Umbilical cord (tissue), 2 donors: ENCODE results near the gene TRIM46. TPM values are rescaled to one million over a fixed set of nuclear protein-coding genes. Genes with fewer than 3 reads are reported as not detected.

ENCODE experiments used
- DNase-seq: peaks from one replicate; pipeline ENCODE4 v3.0.0-alpha.2; 2015; ENCODE audit warnings: low spot score
- total RNA-seq: library from RNA; depleted of rRNA; stranded (reverse); fragments of >200 nt; gene quantifications from one replicate; pipeline ENCODE4 v1.2.3, GENCODE V29; 2014; ENCODE audit warnings: low replicate concordance; ENCODE audit not compliant: insufficient read depth

Gene TRIM46
- total RNA-seq, 1 donor from 2014 or later = 1.9 TPM

GRCh38 chr1:155171836-155172731 is 1.6 kb upstream of the TRIM46 start:
- no peak for DNase-seq

GRCh38 chr1:155172732-155173477 is 744 bp upstream of the TRIM46 start, which contains the start of gene KRTCAP2:
KRTCAP2 (minus strand) TSS chr1:155173304; CDS start chr1:155173224, 80 bp downstream.
- DNase-seq = peak; percentile 97

- DNase-seq = no peak
Observed at GRCh38 chr1:155174324-155175280, 953 bp downstream of the TRIM46 start.

GRCh38 chr1:155175281-155175926 is 1.8 kb downstream of the TRIM46 start:
- no peak for DNase-seq

DNA sequence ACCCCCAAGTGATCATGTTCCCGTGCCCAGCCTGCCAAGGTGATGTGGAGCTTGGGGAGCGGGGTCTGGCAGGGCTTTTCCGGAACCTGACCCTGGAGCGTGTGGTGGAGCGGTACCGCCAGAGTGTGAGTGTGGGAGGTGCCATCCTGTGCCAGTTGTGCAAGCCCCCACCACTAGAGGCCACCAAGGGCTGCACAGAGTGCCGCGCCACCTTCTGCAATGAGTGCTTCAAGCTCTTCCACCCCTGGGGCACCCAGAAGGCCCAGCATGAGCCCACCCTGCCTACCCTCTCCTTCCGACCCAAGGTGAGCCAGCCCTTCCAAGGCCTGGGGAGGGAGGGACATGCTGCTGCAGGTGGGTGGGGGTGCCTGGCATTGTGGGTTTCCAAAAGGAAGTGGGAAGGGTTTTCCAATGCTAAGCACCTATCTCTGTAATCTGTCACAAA is 2.3 kb downstream of the TRIM46 start:
- no peak for DNase-seq

GRCh38 chr1:155176544-155177071 is 3.0 kb downstream of the TRIM46 start:
- peak; percentile 79 for DNase-seq

- no peak for DNase-seq
Observed at GRCh38 chr1:155177192-155177917, 3.7 kb downstream of the TRIM46 start.

DNA sequence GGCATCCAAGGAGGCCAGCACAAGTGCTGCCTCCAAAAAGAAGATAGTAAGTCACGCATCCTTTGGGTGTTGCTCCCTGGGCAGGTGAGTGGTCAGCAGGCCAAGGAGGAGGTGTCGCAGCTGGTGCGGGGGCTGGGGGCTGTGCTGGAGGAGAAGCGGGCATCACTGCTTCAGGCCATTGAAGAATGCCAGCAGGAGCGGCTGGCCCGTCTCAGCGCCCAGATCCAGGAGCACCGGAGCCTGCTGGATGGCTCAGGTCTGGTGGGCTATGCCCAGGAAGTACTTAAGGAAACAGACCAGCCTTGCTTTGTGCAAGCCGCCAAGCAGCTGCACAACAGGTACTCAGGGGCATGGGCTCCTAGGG is 4.3 kb downstream of the TRIM46 start:
- DNase-seq = no peak

DNA sequence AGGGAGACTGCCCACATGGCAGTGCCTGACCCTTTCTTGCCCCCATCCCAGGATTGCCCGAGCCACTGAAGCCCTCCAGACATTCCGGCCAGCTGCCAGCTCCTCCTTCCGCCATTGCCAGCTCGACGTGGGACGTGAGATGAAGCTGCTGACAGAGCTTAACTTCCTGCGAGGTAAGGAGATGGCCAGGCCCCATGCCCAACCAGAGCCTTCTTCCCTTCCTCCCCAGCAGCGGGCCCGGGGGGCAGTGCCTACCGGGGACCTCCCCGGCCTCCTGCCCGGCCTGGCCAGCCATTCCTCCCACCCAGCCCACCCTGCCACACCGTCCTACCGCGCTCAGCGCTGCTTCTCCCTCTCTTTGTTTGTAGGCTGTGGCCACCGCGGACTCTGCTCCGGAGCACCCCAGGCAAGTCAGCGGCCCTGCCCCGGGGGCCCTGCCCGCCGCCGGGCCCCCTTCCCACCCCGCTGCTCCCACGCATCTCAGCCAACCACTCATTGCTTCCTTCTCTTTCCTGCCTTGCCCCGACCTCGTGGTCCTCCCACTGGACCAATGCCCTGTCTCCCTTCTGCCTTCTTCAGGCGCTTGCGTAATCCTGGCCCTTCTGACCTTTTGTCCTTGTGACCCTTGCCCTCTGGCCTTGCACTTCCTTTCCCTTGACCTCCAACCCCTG is 4.9 kb downstream of the TRIM46 start:
- DNase-seq = no peak

- no peak for DNase-seq
Observed at GRCh38 chr1:155179112-155180031, 5.7 kb downstream of the TRIM46 start.

DNA sequence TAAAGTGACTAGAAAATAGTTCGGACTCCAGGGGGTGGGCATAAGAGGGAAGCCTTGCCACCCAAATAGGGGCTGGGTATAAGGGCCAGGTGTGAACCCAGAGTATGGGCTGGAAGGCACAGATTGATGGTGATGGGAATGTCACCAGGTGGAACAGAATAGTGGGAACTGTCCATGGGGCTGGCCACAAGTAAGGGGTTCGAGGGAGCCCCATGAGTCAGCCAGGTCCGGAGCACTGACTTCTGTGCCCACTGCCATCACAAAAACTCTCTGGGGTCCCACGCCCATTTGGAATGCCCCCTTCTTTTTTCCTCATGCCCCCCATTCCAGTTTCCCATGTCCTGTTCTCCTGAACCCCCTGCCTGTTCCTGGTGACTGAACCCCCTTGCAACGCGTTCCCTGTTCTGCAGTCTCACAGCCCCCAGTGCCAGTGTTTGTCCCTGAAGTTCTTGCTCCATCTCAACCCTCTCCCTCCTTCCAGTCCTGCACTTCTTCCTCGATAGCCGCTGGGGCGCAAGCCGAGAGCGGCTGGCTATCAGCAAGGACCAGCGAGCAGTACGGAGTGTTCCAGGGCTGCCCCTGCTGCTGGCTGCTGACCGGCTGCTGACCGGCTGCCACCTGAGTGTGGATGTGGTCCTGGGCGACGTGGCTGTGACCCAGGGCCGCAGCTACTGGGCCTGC is 7.9 kb downstream of the TRIM46 start:
- no peak for DNase-seq

GRCh38 chr1:155182052-155182550 is 8.5 kb downstream of the TRIM46 start:
- no peak for DNase-seq

- no peak for DNase-seq
Observed at GRCh38 chr1:155183775-155184221, 10.1 kb downstream of the TRIM46 start.

DNA sequence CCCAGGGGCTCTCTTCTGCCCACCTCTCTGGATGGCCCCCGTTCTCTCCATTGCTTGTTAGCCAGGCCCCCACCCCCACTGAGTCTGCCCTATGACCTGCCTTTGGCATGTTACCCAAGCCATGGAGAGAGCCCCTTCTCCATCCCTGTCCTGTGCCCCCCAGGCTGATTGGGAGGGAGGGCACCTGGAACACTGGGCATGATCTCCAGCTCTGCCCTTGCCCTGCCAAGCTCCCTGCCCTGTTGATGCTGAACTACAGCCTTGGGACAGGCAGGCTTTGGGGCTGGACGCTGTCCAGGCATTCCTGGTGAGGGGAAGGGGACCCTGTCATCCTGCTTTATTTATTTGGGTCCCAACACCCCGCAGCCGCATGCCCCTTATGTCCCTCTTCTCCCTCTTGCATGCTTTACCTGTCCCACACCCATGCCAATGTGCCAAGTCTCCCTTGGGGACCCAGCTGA is 10.7 kb downstream of the TRIM46 start:
- no peak for DNase-seq

DNA sequence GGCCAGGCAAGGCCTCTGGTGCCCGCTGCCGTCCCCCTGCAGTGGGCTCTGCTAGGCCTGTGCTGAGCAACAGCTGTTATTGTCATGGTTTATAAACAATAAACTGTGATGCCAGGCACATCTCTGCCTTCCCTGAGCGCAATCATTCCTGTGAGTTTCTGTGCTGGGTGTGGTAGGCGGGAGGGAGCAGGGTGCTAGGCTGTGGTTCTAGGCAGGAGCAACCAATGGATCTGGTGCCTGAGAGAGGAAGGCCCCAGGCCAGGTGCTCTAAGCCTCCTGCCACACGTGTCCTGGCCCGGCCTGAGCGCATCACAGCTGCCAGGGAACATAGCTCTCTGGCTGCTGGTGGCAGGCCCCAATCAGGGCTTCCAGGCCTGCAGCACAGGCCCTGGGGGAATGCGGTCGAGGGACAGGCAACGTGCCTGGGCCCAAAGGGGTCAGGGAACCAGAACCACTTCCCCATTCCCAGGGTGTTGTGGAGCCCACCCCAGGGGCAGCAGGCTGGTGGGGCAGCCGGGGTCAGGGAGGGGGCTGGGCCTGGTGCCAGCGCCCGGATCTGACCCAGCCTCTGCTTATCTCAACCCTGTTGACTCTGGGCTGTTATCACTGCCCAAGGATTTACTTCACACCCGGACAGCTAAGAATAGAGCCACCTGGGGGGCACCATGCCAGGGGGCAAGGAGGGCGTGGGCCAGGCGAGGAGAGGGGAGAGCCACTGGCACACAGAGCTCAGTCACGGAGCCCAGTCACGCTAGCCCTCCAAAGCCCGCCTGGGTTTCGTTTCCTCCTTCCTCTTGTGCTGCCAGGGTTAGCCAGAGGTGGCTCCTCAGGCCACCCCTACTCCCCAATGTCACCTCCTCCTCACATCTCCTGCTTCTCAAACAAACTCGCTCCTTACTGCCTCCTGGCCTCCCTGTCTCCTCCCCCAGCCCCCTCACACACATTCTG is 11.5 kb downstream of the TRIM46 start:
- DNase-seq = no peak

GRCh38 chr1:155185783-155186066 is 12.1 kb downstream of the TRIM46 start:
- DNase-seq = no peak
